HL-60 (cell line): ENCODE data around the gene FSTL4.

Experiments used
- CTCF ChIP-seq: IDR thresholded peaks from one replicate; pipeline ENCODE4 v1.5.1; 2011; ENCODE audit warnings: low read length, control low read depth, inconsistent platforms; ENCODE audit not compliant: insufficient read depth
- POLR2AphosphoS5 ChIP-seq: IDR thresholded peaks from 2 replicates; pipeline ENCODE4 v1.6.1; 2012; ENCODE audit warnings: low read depth
- REST ChIP-seq: IDR thresholded peaks from 2 replicates; pipeline ENCODE4 v1.6.1; 2012; ENCODE audit warnings: low read depth; ENCODE audit not compliant: insufficient replicate concordance

- TF ChIP-seq CTCF = no peak
- no peak for TF ChIP-seq POLR2AphosphoS5
- no peak for TF ChIP-seq REST
These were observed 235.4 kb downstream of the FSTL4 start for GRCh38 chr5:133376986-133377385.
